SK-N-SH (cell line): ENCODE data around the gene LAMC2. TPM values are rescaled to one million over a fixed set of nuclear protein-coding genes. Genes with fewer than 3 reads are reported as not detected.

Experiments
- CTCF ChIA-PET: fragments of 300-600, 350-600 bp; formaldehyde crosslinking; extraction: SDS; loops from one replicate; lab custom pipeline; 2021; lab: Yijun Ruan, JAX
- POLR2A ChIA-PET: fragments of 350-600 bp; sonication (Branson Sonifier 250); formaldehyde crosslinking; extraction: SDS; loops from one replicate; lab custom pipeline; 2020; ENCODE audit warnings: antibody characterized with exemption, inconsistent platforms; lab: Yijun Ruan, JAX
- DNase-seq: peaks from one replicate; pipeline ENCODE4 v3.0.0; 2012
- H2AFZ ChIP-seq: fragments of 200-600 bp; sonication (generic); 2 replicates; pipeline ENCODE4 v1.8.1; 2016; ENCODE audit warnings: antibody characterized with exemption, mild to moderate bottlenecking, low read depth
- H3F3A ChIP-seq: fragments of 200-600 bp; sonication (generic); replicated peaks from 2 replicates; pipeline ENCODE3; 2016; ENCODE audit warnings: antibody characterized with exemption, mild to moderate bottlenecking; ENCODE audit not compliant: insufficient read depth
- H3K27ac ChIP-seq, 2 experiments: fragments of 200-500 bp in 1 of 2; fragments of 200-600 bp in 1 of 2; sonication (Bioruptor generic) in 1 of 2; sonication (generic), shearing (Covaris generic) in 1 of 2; 2 replicates each; pipeline versions ENCODE4 v1.5.1 to v1.6.1; 2014 to 2016; ENCODE audit warnings: low read depth in 2 of 2, inconsistent platforms in 1 of 2, low read length in 1 of 2, mild to moderate bottlenecking in 1 of 2, mixed read lengths in 1 of 2
- H3K27me3 ChIP-seq: fragments of 200-600 bp; sonication (generic), shearing (Covaris generic); 2 replicates; pipeline ENCODE4 v1.6.1; 2016; ENCODE audit warnings: mixed run types; ENCODE audit not compliant: insufficient read depth
- H3K36me3 ChIP-seq, 2 experiments: fragments of 200-500 bp in 1 of 2; fragments of 200-600 bp in 1 of 2; sonication (Bioruptor generic) in 1 of 2; sonication (generic) in 1 of 2; replicated peaks in 1 of 2; 2 replicates each; pipeline versions ENCODE3 to v1.5.1; 2014 to 2016; ENCODE audit warnings: low read length in 1 of 2, mild to moderate bottlenecking in 1 of 2; ENCODE audit not compliant: insufficient read depth in 2 of 2, control insufficient read depth in 1 of 2
- H3K4me1 ChIP-seq, 2 experiments: fragments of 200-500 bp in 1 of 2; fragments of 200-600 bp in 1 of 2; sonication (Bioruptor generic) in 1 of 2; sonication (generic), shearing (Covaris generic) in 1 of 2; 2 replicates each; pipeline versions ENCODE4 v1.5.1 to v1.6.1; 2014 to 2016; ENCODE audit warnings: low read depth in 1 of 2, low read length in 1 of 2, mixed run types in 1 of 2; ENCODE audit not compliant: insufficient read depth in 2 of 2, control insufficient read depth in 1 of 2
- H3K4me2 ChIP-seq: fragments of 200-600 bp; sonication (generic), shearing (Covaris generic); 2 replicates; pipeline ENCODE4 v1.6.1; 2017; ENCODE audit warnings: mixed run types
- H3K4me3 ChIP-seq, 2 experiments: fragments of 200-500 bp in 1 of 2; fragments of 200-600 bp in 1 of 2; sonication (Bioruptor generic) in 1 of 2; sonication (generic), shearing (Covaris generic) in 1 of 2; 2 replicates each; pipeline versions ENCODE4 v1.5.1 to v1.8.1; 2014 to 2016; ENCODE audit warnings: low read depth in 2 of 2, inconsistent platforms in 1 of 2, low read length in 1 of 2, mild to moderate bottlenecking in 1 of 2, mixed read lengths in 1 of 2, moderate library complexity in 1 of 2
- H3K79me2 ChIP-seq: fragments of 200-600 bp; sonication (generic); 2 replicates; pipeline ENCODE4 v1.8.1; 2017; ENCODE audit warnings: mild to moderate bottlenecking; ENCODE audit not compliant: insufficient read depth
- H3K9ac ChIP-seq: fragments of 200-600 bp; sonication (generic); 2 replicates; pipeline ENCODE4 v1.6.1; 2017; ENCODE audit warnings: mixed run types
- H3K9me2 ChIP-seq: fragments of 200-600 bp; sonication (generic); 2 replicates; pipeline ENCODE4 v1.6.1; 2017; ENCODE audit warnings: mixed run types
- H3K9me3 ChIP-seq: fragments of 200-600 bp; sonication (generic); 2 replicates; pipeline ENCODE4 v1.6.1; 2017; ENCODE audit warnings: mixed run types, mild to moderate bottlenecking, moderate library complexity
- H4K20me1 ChIP-seq: fragments of 200-600 bp; sonication (generic); 2 replicates; pipeline ENCODE4 v1.6.1; 2017; ENCODE audit warnings: mild to moderate bottlenecking, mixed run types; ENCODE audit not compliant: insufficient read depth
- FOSL2 ChIP-seq: IDR thresholded peaks from 2 replicates; pipeline ENCODE4 v1.4.0; 2012; ENCODE audit warnings: low read depth, mild to moderate bottlenecking, moderate library complexity, borderline replicate concordance
- FOXM1 ChIP-seq: IDR thresholded peaks from 2 replicates; pipeline ENCODE4 v1.4.0; 2012; ENCODE audit warnings: low read depth, mild to moderate bottlenecking
- GABPA ChIP-seq: IDR thresholded peaks from 2 replicates; pipeline ENCODE4 v1.4.0; 2012; ENCODE audit warnings: low read depth, mild to moderate bottlenecking
- GATA2 ChIP-seq: sonication (generic); formaldehyde crosslinking; IDR thresholded peaks from 2 replicates; pipeline ENCODE4 v1.5.0; 2020; ENCODE audit warnings: mild to moderate bottlenecking, missing genetic modification reagents
- MXI1 ChIP-seq: IDR thresholded peaks from 2 replicates; pipeline ENCODE4 v1.6.1; 2012; ENCODE audit warnings: mild to moderate bottlenecking, low read depth, low read length, improper control_type of control experiment
- NFIC ChIP-seq: IDR thresholded peaks from 2 replicates; pipeline ENCODE4 v1.4.0; 2012; ENCODE audit warnings: borderline replicate concordance
- POLR2AphosphoS5 ChIP-seq: IDR thresholded peaks from 2 replicates; pipeline ENCODE4 v1.6.1; 2012; ENCODE audit warnings: low read depth, low read length
- REST ChIP-seq: IDR thresholded peaks from 2 replicates; pipeline ENCODE4 v1.6.1; 2012; ENCODE audit warnings: mild to moderate bottlenecking, low read depth, low read length, moderate library complexity
- RFX5 ChIP-seq: IDR thresholded peaks from 2 replicates; pipeline ENCODE4 v1.6.1; 2012; ENCODE audit warnings: mild to moderate bottlenecking, improper control_type of control experiment, low read length
- RXRA ChIP-seq: IDR thresholded peaks from 2 replicates; pipeline ENCODE4 v1.4.0; 2012; ENCODE audit warnings: low read depth, mild to moderate bottlenecking, borderline replicate concordance
- TAF1 ChIP-seq: IDR thresholded peaks from 2 replicates; pipeline ENCODE4 v1.6.1; 2012; ENCODE audit warnings: low read depth, mild to moderate bottlenecking, low read length, moderate library complexity, borderline replicate concordance
- TEAD4 ChIP-seq: IDR thresholded peaks from 2 replicates; pipeline ENCODE4 v1.4.0; 2012; ENCODE audit warnings: mild to moderate bottlenecking, borderline replicate concordance; ENCODE audit not compliant: insufficient read depth
- USF1 ChIP-seq: IDR thresholded peaks from 2 replicates; pipeline ENCODE4 v1.4.0; 2012; ENCODE audit warnings: low read depth, borderline replicate concordance
- USF2 ChIP-seq: fragments of 150-350 bp; IDR thresholded peaks from 2 replicates; pipeline ENCODE4 v1.6.1; 2017; ENCODE audit warnings: antibody characterized with exemption, low read length, low read depth, borderline replicate concordance
- WGBS: methylation state at CpG from one replicate; pipeline ENCODE4 v1.1.6; 2017; ENCODE audit warnings: low lambda C conversion rate; 5-methylcytosine and 5-hydroxymethylcytosine counted together
- polyA plus RNA-seq, 3 experiments: library from polyadenylated mRNA; depleted of rRNA; stranded (reverse); fragments of >200 nt; gene quantifications; 2 replicates each; pipeline ENCODE4 v1.2.3, GENCODE V29; 2012
- TF ChIP-seq, protein P1 (sequence below): IDR thresholded peaks from 2 replicates; pipeline ENCODE4 v1.4.0; 2012; ENCODE audit warnings: low read depth
- TF ChIP-seq, protein P2 (sequence below): IDR thresholded peaks from 2 replicates; pipeline ENCODE4; 2012

LAMC2 gene
- polyA plus RNA-seq, 1 of the 3 experiments (the other 2 are of a cell fraction): 0.15 TPM

- POLR2A ChIA-PET: no interaction called here
- H3F3A ChIP-seq: no peaks in the 10 kb centered on the region
- DNase-seq: no peak
- no peaks in the 10 kb centered on the region for H3K9me3 ChIP-seq
- H3K9ac ChIP-seq: no peak overlapping the region
- no peaks in the 10 kb centered on the region for H4K20me1 ChIP-seq
- H3K36me3 ChIP-seq: no peaks in the 10 kb centered on the region
- H3K4me2 ChIP-seq: no peak overlapping the region
- H3K4me3 ChIP-seq: no peak overlapping the region
- no peaks in the 10 kb centered on the region for H3K9me2 ChIP-seq
- WGBS: 100% methylated on average over 1 of the region's 1 CpG
- H2AFZ ChIP-seq: no peak overlapping the region
- peaks cover 0 to 11% of the 10 kb centered on the region in 2 experiments; a peak in 1 of 4 replicates for H3K4me1 ChIP-seq
- CTCF ChIA-PET: no interaction called here
- TF ChIP-seq, protein P1, sequence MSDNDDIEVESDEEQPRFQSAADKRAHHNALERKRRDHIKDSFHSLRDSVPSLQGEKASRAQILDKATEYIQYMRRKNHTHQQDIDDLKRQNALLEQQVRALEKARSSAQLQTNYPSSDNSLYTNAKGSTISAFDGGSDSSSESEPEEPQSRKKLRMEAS: no peak
- TF ChIP-seq REST (no peak), RXRA (no peak), TAF1 (no peak), NFIC (no peak), GABPA (no peak), RFX5 (no peak), USF1 (no peak), GATA2 (CRISPR knock-in tag) (no peak), TEAD4 (no peak), MXI1 (no peak), FOXM1 (no peak)
- peak overlapping the region in 1 of 2 experiments; percentile 14; a peak in 1 of 4 replicates for H3K27ac ChIP-seq
- no peaks in the 10 kb centered on the region for H3K27me3 ChIP-seq
- H3K79me2 ChIP-seq: no peaks in the 10 kb centered on the region
Observed at GRCh38 chr1:183194527-183195141, 8.6 kb downstream of the LAMC2 start.

DNA sequence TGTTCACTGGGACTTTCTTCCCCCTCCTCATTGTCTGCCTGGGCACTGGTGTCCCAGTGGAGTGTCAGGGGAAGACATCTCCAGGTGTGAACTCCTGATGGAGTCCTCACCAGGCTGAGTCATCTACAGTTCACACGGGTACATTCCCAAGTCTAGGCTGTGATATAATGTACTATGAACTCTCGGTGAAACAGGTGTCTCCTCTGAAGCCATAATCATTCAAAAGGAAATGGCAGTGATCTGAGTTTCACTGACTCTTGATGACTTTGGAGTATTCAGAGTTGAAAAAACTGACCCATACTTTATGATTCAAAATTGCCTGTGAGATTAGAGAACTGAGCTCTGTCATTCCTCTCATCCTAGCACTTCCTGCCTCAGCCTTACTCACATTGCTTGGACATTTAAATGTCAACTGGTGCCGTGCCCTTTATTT is 9.1 kb downstream of the LAMC2 start:
- H3K36me3 ChIP-seq: no peaks in the 10 kb centered on the region
- CTCF ChIA-PET: interaction anchor here (1.1 kb wide), 1 partner anchor 30 kb away, joined by 4 read pairs; no protein-coding TSS in a partner anchor
- DNase-seq: no peak
- POLR2A ChIA-PET: no interaction called here
- no peaks in the 10 kb centered on the region for H3K79me2 ChIP-seq
- H3F3A ChIP-seq: no peaks in the 10 kb centered on the region
- 12% methylated on average over 3 of the region's 3 CpGs for WGBS
- H4K20me1 ChIP-seq: no peaks in the 10 kb centered on the region
- H3K9ac ChIP-seq: no peak overlapping the region
- H3K4me2 ChIP-seq: no peak overlapping the region
- peak overlapping the region; percentile 63 for H2AFZ ChIP-seq
- no peaks in the 10 kb centered on the region for H3K9me3 ChIP-seq
- H3K4me1 ChIP-seq: peaks cover 0 to 11% of the 10 kb centered on the region in 2 experiments; a peak in 1 of 4 replicates
- no peaks in the 10 kb centered on the region for H3K9me2 ChIP-seq
- TF ChIP-seq USF1 (no peak), POLR2AphosphoS5 (no peak), USF2 (no peak), FOSL2 (peak; percentile 7; the same call in 1 of the 2 replicates), TAF1 (no peak)
- TF ChIP-seq, protein P2, sequence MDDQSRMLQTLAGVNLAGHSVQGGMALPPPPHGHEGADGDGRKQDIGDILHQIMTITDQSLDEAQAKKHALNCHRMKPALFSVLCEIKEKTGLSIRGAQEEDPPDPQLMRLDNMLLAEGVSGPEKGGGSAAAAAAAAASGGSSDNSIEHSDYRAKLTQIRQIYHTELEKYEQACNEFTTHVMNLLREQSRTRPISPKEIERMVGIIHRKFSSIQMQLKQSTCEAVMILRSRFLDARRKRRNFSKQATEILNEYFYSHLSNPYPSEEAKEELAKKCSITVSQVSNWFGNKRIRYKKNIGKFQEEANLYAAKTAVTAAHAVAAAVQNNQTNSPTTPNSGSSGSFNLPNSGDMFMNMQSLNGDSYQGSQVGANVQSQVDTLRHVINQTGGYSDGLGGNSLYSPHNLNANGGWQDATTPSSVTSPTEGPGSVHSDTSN: 0 out of 2 replicates have a peak, but pooled peaks have one; percentile 7
- H3K27me3 ChIP-seq: no peaks in the 10 kb centered on the region
- H3K27ac ChIP-seq: peak overlapping the region in 1 of 2 experiments; percentile 14; a peak in 2 of 4 replicates
- no peak overlapping the region for H3K4me3 ChIP-seq
